PFSK-1 (cell line): ENCODE data around the gene HEXB.

ENCODE experiments used
- FOXP2 ChIP-seq: optimal IDR thresholded peaks from 2 replicates; pipeline ENCODE3; 2011; ENCODE audit warnings: borderline replicate concordance, control low read depth, inconsistent platforms; ENCODE audit not compliant: insufficient read depth; ENCODE audit errors: extremely low read length, extremely low read depth
- REST ChIP-seq, 2 experiments: IDR thresholded peaks; 2 replicates each; pipeline versions ENCODE4 v1.6.1 to v1.8.0; 2011 to 2012; ENCODE audit warnings: low read depth in 2 of 2, low read length in 2 of 2, control low read depth in 1 of 2, inconsistent platforms in 1 of 2, mild to moderate bottlenecking in 1 of 2, moderate library complexity in 1 of 2; ENCODE audit not compliant: insufficient read depth in 1 of 2
- TAF1 ChIP-seq: IDR thresholded peaks from 2 replicates; pipeline ENCODE4 v1.6.1; 2012; ENCODE audit warnings: low read length, control low read depth, borderline replicate concordance; ENCODE audit not compliant: insufficient read depth

- TF ChIP-seq FOXP2 = no peak
- TF ChIP-seq TAF1 = no peak
- no peak for TF ChIP-seq REST (IDR thresholded peaks at IDR 0.05; ENCODE audit: insufficient read depth in 1 of 2, low read depth in 2 of 2, low read length in 2 of 2)
These were observed 32.5 kb upstream of the HEXB start for GRCh38 chr5:74652576-74652975.
